GM21825 (cell line): ENCODE data around the gene HSD17B14.
A peak's percentile ranks its signal among the peaks of the same experiment; 100 is the strongest.
"Not testable (repeated sequence)": the region's sequence is repeated elsewhere in the genome, so short reads cannot be mapped to it uniquely, and the experiment has no call there.

Source experiments
- ATAC-seq: cut with Tn5 transposase; IDR thresholded peaks from one replicate; pipeline ENCODE4 v1.9.1; 2021; ENCODE audit warnings: mild to moderate bottlenecking, moderate library complexity; ENCODE audit not compliant: unreplicated experiment

The HSD17B14 gene

GRCh38 chr19:48836089-48837017 lies at the start of gene HSD17B14:
Gene HSD17B14, minus strand, starts transcription at chr19:48836491. Its CDS starts 80 bp downstream, at chr19:48836411.
- peak; percentile 2 for ATAC-seq

GRCh38 chr19:48883726-48884125 lies 47.4 kb upstream of the HSD17B14 start:
- ATAC-seq, result no peak

GRCh38 chr19:48881741-48882657 lies 45.7 kb upstream of the HSD17B14 start:
- ATAC-seq, result no peak

- not testable (repeated sequence) for ATAC-seq
Measured at GRCh38 chr19:48879696-48880095, 43.4 kb upstream of the HSD17B14 start.

GRCh38 chr19:48879025-48879637 lies 42.8 kb upstream of the HSD17B14 start:
- ATAC-seq, result no peak

GRCh38 chr19:48878196-48879024 lies 42.1 kb upstream of the HSD17B14 start:
- ATAC-seq, result no peak

- no peak for ATAC-seq
Measured at GRCh38 chr19:48877855-48878195, 41.5 kb upstream of the HSD17B14 start.

GRCh38 chr19:48876043-48876981 lies 40.0 kb upstream of the HSD17B14 start:
- ATAC-seq, result not testable (repeated sequence)

GRCh38 chr19:48874303-48875135 lies 38.2 kb upstream of the HSD17B14 start:
- ATAC-seq, result no peak

GRCh38 chr19:48873476-48874302 lies 37.4 kb upstream of the HSD17B14 start:
- ATAC-seq, result peak; percentile 6

GRCh38 chr19:48872884-48873475 lies 36.7 kb upstream of the HSD17B14 start:
- ATAC-seq, result peak; percentile 15

GRCh38 chr19:48872182-48872883 lies 36.0 kb upstream of the HSD17B14 start, which contains the start of gene PPP1R15A:
Gene PPP1R15A, plus strand, starts transcription at chr19:48872421. Its CDS starts 813 bp downstream, at chr19:48873234.
- peak; percentile 48 for ATAC-seq

- ATAC-seq, result not testable (repeated sequence)
Measured at GRCh38 chr19:48871471-48872181, 35.3 kb upstream of the HSD17B14 start.

GRCh38 chr19:48870048-48870447 lies 33.8 kb upstream of the HSD17B14 start:
- no peak for ATAC-seq

- ATAC-seq, result no peak
Measured at GRCh38 chr19:48868114-48868886, 32.0 kb upstream of the HSD17B14 start, which contains the start of gene PLEKHA4. Gene PLEKHA4, minus strand, starts transcription at chr19:48868617. Its CDS starts 997 bp downstream, at chr19:48867620.
